IPS-NIHi7 (cell line): ENCODE data around the gene SLC35G6.
A peak's percentile ranks its signal among the peaks of the same experiment; 100 is the strongest.
"Not testable (repeated sequence)": the region's sequence is repeated elsewhere in the genome, so short reads cannot be mapped to it uniquely, and the experiment has no call there.

Experiments
- DNase-seq: peaks from one replicate; pipeline ENCODE4 v3.0.0; 2012; ENCODE audit warnings: mixed read lengths; ENCODE audit errors: extremely low spot score

Gene SLC35G6

DNA sequence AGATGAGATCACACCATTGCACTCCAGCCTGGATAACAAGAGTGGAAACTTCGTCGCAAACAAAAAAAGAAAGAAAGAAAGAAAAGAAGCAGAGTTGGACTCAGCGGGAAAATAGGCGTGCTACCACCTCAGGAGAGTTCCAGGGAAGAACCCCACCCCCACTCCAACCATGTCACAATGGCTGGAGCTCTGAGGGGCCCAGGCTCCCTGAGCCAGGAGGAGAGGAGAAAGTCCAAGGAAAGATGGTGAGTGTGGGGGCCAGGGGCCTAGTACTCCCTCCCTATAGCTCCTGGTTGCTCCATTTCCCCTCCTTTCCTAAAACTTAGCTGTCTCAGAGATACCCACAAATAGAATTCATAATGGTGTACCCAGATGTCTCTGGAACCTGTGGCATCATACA lies at the start of gene SLC35G6:
Gene SLC35G6 (plus strand): TSS at position 172 of the 400 bp plus-strand sequence. CDS start 71 bp downstream, at position 243.
- not testable (repeated sequence) for DNase-seq

DNA sequence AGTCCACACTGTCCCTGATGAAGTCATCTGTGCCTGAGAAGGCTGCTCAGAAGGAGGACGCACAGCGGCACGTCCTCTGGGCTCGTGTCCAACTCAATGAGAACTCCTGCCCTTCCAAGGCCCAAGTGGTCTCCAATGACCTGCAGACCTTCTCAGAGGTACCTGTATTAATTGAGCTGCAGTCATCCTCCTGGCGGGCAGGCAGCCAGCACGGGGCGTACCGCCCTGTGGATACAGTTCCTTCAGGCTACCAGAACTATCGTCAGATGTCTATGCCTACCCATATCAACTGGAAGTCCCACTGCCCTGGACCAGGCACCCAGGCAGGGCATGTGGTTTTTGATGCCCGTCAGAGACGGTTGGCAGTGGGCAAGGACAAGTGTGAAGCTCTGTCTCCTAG lies 49.0 kb upstream of the SLC35G6 start:
- no peak for DNase-seq

DNA sequence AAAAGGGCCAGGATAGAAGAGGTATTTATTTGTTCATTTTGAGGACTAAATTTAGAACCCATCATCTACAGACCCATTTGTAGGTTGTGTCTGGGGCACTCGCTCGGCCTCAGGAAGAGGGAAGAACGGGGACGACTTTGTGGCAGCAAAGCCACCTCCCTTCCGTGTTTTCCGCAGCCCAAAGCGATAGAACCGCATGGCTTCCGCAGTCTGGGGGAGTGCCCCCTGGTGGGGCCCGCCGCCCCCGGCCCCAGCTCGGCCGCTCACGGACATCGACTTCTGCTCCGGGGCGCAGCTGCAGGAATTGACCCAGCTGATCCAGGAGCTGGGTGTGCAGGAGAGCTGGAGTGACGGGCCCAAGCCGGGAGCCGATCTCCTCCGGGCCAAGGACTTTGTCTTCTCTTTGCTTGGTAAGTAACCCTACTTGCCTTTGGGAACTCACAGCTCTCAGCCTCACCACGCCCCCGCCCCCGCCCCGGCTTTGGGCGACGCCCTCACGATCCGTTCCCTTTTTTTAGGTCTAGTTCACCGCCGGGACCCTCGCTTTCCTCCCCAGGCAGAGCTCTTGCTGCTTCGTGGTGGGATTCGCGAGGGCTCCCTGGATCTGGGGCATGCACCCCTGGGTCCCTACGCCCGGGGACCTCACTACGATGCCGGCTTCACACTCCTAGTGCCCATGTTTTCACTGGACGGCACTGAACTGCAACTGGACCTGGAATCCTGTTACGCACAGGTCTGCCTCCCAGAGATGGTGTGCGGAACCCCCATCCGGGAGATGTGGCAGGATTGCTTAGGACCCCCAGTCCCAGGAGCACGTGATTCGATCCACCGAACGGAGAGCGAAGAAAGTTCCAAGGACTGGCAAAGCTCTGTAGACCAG lies 45.3 kb upstream of the SLC35G6 start:
- peak; percentile 55 for DNase-seq

DNA sequence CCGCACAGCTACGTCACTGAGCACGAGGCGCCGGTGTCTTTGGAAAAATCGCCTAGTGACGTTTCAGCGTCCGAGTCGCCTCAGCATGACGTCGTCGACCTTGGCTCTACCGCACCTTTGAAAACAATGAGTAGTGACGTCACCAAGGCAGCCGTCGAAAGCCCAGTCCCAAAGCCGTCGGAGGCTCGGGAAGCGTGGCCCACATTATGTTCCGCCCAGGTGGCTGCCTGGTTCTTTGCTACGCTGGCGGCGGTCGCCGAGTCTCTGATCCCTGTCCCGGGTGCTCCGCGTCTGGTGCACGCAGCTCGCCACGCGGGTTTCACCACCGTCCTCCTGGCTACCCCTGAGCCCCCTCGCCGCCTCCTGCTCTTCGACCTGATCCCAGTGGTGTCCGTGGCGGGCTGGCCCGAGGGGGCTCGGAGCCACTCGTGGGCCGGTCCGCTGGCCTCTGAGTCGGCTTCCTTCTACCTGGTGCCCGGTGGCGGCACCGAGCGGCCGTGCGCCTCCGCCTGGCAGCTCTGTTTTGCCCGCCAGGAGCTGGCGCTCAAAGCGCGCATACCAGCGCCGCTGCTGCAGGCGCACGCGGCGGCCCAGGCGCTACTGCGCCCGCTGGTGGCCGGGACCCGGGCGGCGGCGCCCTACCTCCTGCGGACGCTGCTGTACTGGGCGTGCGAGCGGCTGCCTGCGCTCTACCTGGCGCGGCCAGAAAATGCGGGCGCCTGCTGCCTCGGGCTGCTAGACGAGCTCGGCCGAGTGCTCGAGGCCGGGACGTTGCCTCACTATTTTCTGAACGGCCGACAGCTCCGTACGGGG lies 44.5 kb upstream of the SLC35G6 start:
- peak; percentile 76 for DNase-seq

DNA sequence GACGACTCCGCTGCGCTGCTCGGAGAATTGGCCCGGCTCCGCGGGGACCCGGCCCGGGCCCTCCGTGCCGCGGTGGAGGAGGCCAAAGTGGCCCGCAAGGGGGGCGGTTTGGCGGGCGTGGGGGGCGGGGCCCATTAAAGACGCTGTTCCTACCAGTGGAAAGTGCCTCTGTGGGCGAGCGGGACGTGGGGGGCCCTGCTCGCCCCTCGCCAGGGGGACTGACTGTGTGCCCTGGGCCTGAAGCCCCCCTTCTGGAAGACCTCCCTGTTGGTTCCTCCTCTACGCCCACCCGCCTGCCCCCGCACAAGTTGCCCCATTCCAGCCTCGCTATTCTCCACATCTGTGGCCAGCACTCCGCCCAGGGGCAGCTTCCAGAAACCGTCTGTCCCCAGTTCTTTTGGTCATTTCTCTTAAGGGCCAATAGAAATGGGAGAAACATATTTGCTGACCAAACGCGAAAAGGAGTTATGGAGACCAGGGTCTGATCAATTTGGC lies 43.8 kb upstream of the SLC35G6 start:
- no peak for DNase-seq

DNA sequence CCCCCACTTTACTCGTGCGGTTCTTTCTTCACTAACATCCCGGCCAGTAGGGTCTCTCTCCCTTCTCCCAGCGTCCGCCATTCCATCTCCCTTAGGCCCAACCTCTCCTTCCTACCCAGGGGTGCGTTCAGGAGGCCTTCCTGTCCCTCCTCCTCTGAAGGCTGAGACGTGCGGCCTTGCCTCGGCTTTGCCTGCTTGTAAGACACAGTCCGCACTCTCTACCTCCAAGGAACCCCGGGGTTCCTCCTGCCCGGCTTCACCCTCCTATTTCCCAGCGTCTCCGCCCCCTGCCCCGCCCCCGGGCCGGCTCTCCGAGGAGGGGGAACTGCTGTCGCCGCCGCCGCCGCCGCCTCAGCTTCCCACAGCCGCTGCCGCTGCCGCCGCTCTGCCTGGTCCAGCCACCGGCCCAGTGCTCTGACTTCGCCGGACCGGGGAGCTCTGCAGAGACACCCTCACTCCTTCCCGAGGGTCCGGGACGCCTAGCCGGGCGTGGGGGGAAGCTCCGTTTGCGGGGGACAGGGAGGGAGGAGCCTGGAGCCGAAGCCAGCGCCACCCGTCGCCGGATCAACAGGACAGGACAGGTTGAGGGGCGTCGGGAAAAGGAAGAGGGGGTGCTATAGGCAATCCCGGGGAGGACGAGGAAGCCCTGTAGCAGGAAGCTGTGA lies 43.2 kb upstream of the SLC35G6 start:
- DNase-seq = peak; percentile 55

DNA sequence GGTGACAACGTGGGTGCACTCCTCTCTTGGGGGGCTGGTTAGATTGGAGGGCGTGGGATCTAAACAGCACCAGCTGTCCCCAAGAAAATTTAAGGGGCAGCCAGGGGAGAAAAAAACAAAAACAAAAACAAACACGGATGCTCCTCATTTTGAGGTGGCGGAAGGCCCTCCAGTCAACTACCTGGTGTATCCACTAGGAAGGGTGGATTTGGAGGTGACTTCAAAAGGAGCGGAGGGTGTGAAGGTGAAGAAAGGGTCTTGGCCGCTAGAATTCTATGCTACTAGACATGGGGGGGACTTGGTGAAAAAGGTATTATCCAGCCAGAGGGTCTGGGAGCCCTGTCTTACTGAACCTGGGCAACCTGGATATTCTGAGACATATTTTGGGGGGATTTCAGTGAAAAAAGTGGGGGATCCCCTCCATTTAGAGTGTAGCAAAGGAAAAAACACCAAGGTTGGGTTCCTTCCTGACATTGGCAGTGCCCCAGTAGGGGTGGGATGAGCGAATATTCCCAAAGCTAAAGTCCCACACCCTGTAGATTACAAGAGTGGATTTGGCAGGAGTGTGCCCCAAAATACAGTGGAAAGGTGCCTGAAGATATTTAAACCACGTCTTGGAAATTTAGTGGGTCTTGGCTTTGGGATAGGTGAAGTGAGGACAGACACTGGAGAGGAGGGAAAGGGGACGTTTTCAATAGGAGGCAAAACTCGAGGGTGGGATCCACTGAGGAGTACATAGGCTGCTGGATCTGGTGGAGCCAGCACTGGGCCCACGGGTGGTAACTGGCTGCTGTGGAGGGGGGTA lies 42.4 kb upstream of the SLC35G6 start:
- no peak for DNase-seq

DNA sequence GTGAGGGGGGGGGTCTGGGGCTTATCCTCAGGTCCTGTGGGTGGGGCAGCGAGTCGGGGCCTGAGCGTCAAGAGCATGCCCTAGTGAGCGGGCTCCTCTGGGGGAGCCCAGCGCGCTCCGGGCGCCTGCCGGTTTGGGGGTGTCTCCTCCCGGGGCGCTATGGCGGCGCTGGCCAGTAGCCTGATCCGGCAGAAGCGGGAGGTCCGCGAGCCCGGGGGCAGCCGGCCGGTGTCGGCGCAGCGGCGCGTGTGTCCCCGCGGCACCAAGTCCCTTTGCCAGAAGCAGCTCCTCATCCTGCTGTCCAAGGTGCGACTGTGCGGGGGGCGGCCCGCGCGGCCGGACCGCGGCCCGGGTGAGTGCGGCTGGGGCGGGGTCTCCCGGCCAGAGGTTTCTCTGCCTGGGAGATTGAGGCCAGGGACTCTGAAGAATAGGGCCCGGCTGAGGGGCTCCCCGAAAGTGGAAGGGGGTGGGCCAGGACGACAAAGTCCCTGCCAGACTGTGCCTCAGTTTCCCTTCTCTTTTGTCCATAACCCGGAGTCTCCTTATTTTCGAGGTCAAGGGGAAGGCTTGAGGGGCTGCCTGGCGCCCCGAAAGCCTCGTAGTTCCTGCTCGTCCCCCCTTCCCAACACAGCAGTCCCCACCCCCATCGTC lies 41.7 kb upstream of the SLC35G6 start, which contains the start of gene FGF11:
Gene FGF11 (plus strand): TSS at position 51 of the 651 bp plus-strand sequence. CDS start 109 bp downstream, at position 160.
- DNase-seq = no peak

DNA sequence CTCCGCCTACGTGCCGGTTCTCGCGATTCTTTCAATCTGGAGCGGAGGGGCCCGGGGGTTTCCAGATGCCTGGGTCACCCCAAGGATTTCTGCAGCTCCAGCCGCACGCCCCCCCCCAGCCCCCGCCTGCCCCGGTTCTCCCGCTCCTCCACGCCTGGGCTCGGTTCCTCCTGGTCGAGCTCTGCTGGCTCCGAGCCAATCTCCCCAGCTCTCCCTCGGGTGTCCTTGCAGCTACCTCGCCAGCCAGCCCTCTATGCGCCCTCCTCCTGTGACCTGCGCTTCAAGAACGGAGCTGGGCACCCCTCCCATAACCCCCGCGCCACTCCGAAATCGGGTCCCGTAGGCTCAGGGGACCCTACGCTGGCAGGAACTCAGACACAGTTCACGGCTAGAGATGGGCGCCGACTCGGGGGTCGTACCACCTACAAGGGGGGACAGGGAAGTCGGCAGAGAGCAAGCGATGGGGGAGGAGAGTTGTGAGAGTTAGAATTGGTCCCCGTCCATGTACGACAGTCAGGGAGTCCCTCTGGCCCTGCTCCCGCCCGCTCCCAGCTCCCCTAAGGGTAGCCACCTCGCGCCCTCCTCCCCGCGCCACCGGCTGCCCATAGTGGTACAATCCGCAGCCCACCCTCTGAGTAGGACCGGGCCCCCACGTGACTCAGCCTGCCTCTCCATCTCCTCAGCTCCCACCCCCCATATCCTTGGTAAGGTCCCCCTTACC lies 41.0 kb upstream of the SLC35G6 start:
- DNase-seq = peak; percentile 67

DNA sequence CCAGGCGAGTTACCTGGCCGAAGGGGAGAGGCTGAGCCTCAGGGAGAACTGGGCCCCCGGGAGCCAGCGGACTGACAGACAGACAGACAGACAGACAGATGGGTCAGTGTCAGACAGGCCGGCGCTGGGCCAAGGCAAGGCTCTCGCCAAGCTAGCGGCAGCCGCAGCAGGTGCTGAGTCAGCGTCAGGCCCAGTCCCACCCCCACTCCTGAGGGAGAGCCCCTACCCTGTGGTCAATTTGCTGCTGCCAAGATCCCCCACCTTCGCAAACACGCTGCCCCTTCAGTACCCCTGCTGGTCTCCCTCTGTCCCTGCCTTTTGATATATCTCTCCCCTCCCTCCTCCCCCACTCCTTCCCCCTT lies 40.4 kb upstream of the SLC35G6 start:
- no peak for DNase-seq

DNA sequence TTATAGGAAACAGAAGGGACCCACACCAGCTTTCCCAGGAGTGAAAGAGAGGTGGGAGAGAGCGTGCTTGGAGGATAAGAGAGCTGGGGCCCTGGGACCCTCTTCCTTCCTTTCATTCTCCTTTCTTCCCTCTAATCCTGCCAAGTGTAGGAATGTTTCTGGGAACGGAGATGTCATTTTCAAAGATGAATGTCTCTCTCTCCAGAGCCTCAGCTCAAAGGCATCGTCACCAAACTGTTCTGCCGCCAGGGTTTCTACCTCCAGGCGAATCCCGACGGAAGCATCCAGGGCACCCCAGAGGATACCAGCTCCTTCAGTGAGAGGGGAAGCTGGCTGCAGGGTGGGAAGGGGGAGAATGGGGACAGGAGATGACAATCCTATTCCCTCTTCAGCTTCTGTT lies 40.0 kb upstream of the SLC35G6 start:
- DNase-seq = no peak

DNA sequence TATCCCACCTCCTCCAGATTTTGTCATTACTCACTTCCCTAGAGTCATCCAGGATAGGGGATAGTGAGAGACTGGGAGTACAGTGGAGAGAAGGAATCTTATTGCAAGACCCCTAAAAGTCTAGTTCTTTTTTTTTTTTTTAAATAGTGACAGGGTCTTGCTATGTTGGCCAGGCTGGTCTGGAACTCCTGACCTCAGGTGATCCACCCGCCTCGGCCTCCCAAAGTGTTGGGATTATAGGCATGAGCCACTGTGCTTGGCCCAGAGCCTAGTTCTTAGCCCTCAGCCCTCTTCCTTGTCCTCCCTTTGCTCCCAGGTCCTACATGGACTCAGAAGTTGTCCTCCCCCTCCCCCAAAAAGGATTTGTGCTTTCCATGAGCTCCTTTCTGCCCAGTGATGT lies 39.1 kb upstream of the SLC35G6 start:
- DNase-seq = no peak

DNA sequence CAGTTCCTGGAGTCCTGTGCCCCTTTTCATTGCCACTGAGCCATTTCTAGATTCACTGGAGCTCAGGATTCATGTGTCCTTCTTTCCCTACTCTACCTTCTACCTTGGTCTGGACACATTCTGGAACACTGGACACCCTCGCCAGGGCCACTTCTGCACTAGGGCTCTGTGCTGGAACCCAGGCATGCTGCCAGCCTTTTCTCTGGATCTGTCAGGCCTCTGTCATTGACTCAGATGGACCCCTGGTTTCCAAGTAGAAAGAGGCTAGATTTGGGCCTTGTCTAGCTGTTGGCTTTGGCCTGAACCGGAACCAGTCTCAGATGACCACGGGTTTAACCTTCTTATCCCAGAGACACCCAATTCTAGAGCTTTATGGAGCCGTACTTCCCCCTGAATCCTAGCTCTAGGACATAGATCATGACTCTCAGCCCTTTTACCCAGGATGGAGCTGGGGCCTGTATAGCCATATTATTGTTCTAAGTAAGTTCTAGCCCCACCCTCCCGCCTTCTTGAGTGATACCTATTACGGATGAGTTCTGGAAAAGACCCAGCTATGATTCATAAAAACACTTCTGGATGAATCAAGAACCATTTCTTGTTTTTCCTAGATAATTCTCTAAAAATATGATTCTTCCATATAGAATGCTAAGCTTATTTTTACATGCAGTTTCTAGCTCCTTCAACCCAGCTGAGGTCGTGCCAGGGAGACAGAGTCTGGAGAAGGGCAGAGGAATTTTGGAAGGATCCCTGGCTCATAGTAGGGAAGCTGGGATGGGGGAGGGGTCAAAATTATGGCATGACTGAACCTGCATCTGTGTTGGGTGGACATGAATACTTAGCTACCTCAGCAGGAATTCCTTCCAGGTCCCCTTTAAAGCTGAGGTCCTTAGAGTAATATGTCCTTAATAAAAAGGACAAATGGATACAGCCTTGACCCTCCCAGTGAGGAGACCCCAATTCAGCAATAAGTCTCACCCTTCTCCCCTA lies 37.5 kb upstream of the SLC35G6 start:
- DNase-seq = no peak

DNA sequence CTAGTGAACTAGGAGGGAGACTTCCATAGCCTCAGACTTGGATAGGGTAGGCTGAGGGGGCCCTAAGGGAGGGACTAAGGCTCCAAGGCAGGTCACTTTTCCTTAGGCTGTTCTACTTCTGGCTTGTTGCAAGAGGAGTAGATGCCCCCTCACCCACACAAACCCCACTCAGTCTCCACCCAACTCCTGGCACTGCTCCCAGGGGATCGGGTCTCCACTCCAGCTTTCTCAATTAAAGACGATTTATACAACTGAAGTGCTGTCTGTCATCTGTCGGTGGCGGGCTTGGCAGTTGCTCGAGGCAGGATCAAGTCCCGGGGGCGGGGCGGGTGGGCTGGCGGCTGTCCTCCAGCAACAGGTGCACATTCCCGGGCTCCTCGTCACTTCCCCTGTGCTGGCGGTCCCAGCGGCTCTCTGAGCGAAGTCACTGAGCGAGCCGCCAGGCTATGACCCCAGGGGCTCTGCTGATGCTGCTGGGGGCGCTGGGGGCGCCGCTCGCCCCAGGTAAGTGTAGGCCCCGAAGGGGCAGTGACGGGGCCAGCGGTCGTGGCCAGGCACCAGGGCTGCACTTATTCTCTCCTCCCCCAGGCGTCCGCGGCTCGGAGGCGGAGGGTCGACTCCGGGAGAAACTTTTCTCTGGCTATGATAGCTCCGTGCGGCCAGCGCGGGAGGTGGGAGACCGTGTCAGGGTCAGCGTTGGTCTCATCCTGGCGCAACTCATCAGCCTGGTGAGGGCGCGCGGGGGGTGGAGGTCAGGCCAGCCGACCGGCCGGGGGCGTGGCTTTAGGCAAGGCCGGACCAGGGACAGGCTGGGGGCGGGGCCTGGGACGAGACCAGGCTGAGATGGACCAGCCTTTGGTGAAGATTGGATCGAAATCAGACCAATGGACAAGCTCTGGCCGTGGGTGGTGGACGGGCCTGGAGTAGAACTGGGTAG lies 36.3 kb upstream of the SLC35G6 start, which contains the start of gene CHRNB1:
Gene CHRNB1 (plus strand): TSS at position 380 of the 937 bp plus-strand sequence. CDS start 67 bp downstream, at position 447.
- peak; percentile 92 for DNase-seq

DNA sequence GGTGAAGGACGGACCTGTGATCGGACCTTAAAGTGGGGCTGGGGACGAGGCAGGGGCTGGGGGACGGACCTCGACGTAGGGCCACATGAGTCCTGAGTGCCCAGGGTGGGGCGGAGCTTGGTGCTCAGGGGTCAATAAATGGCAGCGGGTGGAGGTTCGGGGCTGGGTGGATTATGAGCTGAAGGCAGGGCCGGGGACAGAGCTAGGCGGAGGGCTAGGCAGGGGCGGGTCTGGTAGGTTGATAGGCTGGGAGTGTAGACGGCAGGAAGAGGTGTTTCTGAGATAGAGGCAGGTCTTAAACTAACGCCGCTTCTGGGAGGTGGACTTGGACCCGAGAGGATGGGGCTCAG lies 35.7 kb upstream of the SLC35G6 start:
- peak; percentile 91 for DNase-seq

DNA sequence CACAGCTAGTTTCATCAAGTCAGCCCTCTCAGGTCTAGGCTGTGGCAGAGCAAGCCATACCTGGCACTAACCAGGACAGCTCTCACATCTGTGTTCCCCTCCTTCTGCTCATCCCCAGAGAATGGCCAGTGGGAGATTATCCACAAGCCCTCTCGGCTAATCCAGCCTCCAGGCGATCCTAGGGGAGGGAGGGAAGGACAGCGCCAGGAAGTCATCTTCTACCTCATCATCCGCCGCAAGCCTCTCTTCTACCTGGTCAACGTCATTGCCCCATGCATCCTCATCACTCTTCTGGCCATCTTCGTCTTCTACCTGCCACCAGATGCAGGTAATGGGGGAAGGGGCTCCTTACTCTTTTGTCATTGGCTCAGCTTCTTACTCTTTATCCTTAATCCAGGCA lies 32.8 kb upstream of the SLC35G6 start:
- no peak for DNase-seq

DNA sequence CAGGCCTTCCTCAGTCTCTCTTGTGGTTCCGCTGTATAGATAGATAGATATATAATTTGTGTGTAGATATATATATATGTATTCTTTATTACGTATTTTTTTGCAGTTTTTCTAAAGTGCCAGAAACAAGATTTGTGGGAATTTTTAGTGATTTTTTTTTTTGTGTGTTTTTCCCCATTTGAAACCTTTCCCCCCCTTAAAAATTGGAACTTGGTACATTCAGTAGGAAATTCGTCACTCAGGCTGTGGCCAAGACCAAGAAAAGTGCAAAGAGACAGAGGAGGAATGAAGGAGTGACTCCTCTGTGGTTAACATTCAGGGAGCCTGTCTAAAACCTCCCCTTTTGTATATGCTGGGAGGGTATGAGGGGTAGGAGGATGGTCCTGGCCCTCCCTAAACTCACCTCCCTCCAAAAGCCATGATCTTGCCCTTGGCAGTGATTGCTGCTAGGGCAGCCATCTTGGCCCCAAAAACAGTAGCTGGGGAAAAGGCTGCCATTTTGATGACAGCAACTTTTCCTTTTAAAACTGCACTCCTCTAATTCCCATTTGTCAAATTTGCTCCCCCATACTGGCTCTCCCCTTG lies 21.2 kb upstream of the SLC35G6 start:
- no peak for DNase-seq
